Measurements from ENCODE around the gene GPATCH1.

The GPATCH1 gene

DNA sequence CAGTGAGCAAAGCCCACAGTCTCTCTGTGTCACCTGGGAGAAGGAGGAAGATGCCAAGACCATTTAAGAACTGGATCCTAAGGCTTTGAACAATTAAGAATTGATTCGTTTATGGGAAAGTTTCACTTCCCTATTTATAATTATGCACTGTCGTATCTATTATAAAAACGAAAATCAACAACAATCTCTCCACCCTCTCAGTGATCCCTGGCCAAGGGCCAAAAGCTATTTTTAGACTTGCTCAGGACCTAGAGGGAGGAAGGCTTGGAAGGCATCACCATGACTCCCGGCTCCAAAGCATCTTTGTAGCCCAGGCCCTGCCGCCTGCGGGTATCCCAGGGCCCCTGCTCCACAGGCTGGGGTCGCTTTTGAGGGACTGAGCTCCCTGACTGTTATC, 17.6 kb upstream of the GPATCH1 start:
- no peak for DNase-seq (ENCODE audit: low spot score)

GRCh38 chr19:33063753-33064457, 17.1 kb upstream of the GPATCH1 start:
- no peak for DNase-seq (ENCODE audit: low spot score)

DNA sequence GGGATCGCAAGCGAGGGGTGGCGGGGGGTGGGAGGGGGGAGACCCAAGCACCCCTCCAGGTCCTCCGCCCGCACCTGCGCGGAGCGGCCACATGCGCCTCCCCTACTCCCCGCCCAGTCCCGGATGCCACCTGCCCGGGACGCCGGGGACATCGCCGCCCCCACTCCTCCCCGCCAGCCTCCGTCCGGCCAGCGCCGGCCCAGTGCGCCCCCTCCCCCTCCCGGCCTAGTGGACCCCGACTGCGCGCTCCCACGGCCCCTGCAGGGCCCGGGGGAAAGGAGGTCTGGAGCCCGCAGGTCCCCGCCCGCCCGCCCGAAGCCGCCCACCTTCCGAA, 16.6 kb upstream of the GPATCH1 start:
- DNase-seq (ENCODE audit: low spot score), result no peak

DNA sequence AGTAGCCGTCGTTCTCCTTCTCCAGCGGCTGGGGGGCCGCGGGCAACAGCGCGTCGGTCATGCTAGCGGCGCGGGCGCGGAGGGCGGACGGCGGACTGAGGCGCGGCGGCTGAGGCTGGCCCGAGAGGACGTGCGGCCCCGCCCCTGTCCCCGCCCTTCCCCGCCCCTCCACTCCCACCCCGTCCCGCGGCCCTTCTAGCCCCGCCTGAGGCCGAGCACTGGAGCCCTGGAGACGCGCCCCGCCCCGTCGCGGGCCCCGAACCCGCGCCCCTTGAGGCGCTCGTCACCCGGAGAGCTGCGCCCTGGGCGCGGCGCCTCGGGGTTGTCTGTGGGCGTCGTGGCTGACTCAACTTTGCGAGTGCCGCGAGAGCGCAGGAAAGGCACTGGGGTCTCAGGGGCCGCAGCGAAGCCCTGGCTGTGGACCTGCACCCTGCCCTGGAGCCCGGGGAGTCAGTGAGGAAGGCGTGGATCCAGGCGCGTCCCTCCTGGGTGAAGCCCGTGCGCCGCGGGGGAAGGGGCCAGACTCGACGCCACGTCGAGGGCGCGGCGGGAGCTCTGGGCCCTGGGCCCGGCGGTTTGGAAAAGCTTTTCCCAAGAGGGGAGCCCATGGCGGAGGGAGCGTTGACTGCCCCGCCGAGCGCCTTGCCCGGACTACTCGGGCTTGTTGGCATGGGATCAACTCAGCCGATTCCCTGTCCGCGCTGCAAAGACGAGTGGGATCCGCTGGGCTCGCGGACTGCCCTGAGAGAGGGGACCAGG, 16.0 kb upstream of the GPATCH1 start, which contains the start of gene RHPN2:
TSS of gene RHPN2 (minus strand) at position 97 of the 759 bp plus-strand sequence. CDS start at position 61, 36 bp downstream.
- DNase-seq (ENCODE audit: low spot score), result peak; percentile 87

DNA sequence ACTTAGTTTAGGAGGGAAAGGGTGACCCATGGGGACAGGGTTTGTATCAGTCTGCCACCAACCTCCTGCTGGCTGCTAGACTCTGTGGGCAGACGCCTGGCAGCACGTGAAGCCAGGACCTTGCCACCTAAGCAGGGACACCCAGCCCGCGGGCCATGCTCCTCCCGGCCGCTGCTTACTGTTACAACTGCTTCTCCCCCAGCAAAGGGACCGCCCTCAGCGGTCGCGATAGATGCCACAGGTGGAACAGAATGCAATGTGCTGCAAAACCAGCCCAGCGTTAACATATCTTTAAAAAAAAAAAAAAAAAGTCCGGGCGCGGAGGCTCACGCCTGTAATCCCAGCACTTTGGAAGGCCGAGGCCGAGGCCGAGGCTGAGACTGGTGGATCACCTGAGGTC, 14.4 kb upstream of the GPATCH1 start:
- DNase-seq (ENCODE audit: low spot score), result no peak

DNA sequence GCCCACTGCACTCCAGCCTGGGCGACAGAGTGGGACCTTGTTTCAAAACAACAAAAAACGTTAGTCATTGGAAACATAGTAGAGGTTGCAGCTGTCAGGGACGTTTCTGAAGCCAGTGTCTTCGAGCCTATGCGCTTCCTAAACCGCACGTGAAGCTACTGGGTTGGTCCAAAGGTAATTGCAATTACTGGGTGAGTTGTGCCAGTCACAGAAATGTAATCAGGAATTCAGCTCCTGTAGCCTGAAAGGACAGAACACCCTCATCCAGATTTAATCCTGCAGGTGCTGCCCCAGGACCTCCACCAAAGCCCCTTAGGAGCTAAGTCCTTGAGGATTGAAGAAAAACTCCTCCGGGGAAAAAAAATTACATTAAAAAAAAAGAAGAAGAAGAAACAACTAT, 13.9 kb upstream of the GPATCH1 start:
- no peak for DNase-seq (ENCODE audit: low spot score)

DNA sequence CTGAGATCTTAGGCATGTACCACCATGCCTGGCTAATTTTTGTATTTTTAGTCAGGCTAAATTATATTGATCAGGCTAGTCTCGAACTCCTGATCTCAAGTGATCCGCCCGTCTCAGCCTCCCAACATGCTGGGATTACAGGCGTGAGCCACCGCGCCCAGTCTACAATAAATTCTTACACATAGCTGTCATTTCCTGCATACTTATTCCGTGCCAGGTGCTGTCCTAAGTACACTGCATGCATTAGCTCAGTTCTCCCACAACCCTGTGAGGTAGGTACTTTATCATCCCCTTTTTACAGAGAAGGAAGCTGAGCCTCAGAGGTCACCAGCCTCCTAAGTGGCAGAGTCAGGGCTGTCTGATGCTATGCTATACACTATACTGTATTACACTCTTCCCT, 9.1 kb upstream of the GPATCH1 start:
- DNase-seq (ENCODE audit: low spot score), result no peak

- DNase-seq (ENCODE audit: low spot score), result no peak
Observed at GRCh38 chr19:33075519-33075918, 5.5 kb upstream of the GPATCH1 start.

- DNase-seq (ENCODE audit: low spot score), result no peak
Observed at GRCh38 chr19:33085570-33086128, 4.7 kb downstream of the GPATCH1 start.

DNA sequence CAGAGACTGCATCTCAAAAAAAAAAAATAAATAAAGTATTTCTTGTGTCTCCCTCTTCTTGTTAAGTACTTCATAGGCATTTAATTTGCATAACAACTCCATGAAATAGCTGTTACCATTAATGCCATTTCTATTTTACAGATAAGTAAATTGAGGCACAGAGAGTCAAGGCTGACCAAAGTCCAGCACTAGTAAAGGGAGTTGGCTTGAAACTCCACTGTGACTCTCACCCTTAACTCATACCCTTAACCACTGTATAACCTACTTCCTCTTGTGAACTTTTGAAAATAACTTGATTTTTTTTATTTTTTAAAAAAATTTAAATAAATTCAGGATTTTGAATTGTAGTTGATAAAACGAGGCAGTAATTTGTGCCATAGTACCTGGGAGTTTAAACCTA, 6.0 kb downstream of the GPATCH1 start:
- no peak for DNase-seq (ENCODE audit: low spot score)

DNA sequence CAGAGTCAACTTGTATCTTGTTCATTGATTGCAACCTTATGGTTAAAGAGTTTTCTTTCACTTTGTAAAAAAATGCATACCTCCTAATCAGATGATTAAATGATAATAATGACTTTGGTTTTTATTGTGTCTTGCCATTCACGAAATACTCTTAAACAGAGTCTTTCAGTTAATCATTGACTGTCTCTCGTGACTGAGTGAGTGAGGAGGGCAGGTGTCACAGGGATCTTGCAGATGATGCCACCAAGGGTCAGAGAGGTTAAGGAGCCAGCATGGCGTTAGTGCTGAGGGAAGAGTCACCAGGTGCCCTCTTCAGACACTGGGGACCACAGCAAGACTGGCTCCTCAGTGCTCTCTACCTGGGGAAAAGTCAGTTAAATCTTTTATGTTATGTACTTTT, 8.0 kb downstream of the GPATCH1 start:
- DNase-seq (ENCODE audit: low spot score), result no peak

GRCh38 chr19:33090179-33090578, 9.2 kb downstream of the GPATCH1 start:
- DNase-seq (ENCODE audit: low spot score), result no peak

DNA sequence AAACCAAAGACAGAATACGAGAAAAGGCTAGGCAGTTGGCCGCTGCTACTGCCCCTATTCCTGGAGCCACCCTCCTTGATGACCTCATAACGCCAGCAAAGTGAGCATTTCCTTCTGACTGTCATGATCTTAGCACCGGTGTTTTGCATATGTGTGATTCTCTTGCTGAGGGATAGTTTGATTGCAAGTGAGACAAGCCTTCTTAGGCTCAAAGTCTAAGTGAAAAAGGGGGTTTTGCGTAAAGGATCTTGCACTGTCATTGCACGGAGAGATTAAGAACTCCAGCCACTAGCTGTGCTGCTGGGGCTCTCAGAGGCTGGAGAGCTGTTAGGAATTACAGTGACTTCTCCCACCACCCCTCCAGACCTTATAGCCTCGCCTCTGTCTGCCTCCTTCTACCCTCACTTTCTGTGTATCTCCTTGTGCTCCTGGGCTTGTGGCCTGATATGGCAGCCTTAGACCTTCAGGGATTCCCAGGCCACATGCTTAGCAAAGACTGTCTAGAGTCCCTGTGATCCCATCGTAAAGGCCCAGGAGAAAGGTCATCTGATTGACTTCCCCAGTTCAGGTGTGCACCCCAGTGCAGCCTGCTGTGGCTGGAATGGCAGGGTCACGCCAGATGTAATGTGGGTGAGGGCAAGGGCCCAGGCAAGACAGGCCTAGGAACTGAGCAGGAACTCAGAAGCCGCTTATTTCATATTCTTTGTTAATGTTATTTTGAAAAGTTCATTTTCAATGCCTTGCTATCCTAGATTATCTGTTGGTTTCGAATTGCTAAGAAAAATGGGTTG, 12.6 kb downstream of the GPATCH1 start:
- no peak for DNase-seq (ENCODE audit: low spot score)

DNA sequence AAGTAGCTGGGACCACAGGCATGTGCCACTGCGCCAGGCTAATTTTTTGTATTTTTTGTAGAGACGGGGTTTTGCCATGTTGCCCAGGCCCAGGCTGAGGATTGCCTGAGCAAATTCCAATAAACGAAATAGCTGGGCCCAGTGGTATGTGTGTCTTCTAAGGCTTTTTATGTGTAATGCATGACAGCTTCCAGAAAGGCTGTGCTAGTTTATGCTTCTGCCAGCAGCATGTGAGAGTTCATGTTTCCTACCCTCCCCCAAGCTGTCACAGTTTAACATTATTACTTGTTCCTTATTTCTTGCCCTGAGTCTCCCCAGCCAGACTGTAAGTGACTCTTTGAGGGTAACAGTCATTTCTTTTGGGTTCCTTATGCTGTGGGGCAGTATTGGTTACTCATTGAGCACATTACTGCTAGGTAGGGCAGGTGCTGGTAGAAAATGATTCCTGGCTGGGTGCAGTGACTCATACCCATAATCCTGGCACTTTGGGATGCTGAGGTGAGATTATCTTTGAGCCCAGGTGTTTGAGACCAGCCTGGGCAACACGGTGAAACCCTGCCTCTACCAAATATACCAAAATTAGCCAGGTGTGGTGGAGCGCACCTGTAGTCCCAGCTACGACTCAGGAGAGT, 13.6 kb downstream of the GPATCH1 start:
- DNase-seq (ENCODE audit: low spot score), result no peak

GRCh38 chr19:33096005-33096404, 15.0 kb downstream of the GPATCH1 start:
- DNase-seq (ENCODE audit: low spot score), result no peak

DNA sequence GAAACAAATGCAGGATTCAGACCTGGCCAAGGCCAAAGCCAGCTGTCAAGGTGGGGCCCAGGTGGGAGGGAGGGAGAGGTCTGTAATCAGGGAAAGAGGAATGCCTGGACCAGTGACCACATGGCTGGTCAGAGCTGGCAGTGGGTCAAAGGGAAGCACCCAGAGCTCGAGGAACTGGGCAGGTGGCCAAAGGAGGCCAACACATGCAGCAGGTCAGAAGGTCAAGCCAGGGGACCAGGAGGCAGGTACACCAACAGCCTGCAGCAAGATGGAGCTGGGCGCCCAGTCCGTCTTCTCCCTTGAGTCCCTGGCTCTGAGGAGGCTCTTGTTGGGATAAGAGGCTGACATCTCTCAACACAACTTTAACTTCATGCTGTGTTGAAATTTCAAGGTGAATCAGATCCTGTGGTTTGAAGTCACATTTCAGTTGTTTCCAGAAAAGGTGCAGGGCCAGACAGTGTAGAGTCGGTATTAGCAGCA, 17.1 kb downstream of the GPATCH1 start:
- no peak for DNase-seq (ENCODE audit: low spot score)

- no peak for DNase-seq (ENCODE audit: low spot score)
Observed at GRCh38 chr19:33100894-33101644, 20.1 kb downstream of the GPATCH1 start.

DNA sequence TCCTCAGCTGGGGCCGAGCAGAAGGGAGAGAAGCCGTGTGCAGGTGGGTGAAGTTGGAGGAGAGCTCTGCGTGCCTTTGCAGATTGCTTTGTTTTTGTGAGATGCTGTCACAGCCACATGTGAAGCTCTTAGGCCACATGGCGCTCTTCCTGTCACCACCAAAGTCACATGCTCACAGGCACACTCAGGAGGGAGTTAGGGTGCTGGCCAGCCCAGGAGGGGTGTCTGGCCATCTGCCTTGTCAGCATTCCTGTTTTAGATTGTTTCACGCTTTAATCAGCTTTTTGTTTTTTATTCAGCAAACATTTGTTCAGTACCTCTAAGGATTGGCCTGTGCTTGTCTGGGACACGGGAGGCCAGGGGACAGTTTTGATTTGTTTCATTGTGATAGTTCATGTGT, 21.9 kb downstream of the GPATCH1 start:
- DNase-seq (ENCODE audit: low spot score), result no peak

GRCh38 chr19:33108161-33108560, 27.2 kb downstream of the GPATCH1 start:
- DNase-seq (ENCODE audit: low spot score), result no peak

- no peak for DNase-seq (ENCODE audit: low spot score)
Observed at GRCh38 chr19:33110137-33110910, 29.3 kb downstream of the GPATCH1 start.
